ENCODE data around the gene HOXA5.

HOXA5 gene

DNA sequence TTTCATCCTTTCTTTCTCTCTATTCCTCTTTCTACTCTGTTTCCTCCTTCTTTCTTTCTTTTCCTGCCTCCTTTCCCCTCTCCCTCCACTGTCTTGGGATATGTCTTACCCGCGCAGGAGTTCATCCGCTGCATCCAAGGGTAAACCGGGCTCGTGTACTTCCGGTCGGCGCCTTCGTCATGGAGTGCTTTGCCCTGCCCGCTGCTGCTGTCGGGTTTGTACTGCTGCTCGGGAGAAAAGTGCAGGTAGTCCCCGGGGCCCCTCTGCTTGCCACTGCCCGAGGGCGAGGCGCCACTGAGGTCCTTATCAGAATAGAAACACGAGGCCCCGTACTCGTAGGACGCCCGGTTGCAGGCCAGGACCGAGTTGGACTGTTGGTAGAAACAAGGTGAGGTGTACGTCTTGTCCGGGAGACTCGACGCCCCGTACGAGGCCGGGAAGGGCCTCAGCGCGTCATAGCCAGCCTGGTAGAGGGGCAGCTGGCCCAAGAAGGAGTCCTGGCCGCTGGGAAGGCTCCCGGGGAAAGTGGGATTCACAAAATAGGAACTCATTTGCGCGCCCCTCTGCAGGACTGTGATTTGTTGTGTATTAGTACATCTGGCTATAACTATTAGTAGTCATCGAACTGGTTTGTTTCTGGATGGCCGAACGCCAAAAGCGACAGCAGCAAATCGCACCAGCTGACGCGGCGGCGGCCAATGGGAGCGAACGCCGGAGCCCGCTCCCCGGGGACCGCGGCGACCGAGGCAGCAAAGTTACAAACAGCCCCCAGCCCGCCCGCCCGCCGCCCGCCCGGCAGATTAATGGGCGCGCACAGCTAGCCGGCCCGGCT lies 3.9 kb upstream of the HOXA5 start, which contains the start of gene HOXA6:
Gene HOXA6, minus strand, starts transcription at position 576 of the 832 bp plus-strand sequence. Its CDS starts 25 bp downstream, at position 551.
- DNase-seq, result no peak

- DNase-seq, result no peak
Observed at GRCh38 chr7:27146491-27147198, 3.2 kb upstream of the HOXA5 start.

DNA sequence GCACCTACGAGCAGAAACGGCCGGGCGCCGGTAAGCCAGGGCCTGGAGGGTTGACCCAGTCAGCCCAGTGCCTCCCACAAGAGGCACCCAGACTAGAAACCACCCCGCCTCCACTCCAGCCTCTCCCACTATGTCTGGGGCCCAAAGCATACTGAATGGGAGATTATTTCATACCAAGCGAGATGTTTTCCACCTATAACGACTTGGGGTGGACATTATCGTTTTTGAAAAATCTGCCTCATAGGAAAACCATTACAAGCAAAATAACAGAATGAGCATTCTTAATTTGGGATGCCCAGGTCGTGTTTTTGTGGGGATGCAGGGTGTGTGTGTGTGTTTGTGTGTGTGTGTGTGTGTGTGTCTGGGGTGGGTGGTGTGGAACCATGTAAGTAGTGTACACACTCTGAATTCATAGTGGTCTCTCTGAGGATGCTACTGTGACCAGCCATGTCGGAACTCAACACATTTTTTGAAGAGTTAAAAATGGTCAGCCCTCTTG lies 2.5 kb upstream of the HOXA5 start:
- DNase-seq, result no peak

DNA sequence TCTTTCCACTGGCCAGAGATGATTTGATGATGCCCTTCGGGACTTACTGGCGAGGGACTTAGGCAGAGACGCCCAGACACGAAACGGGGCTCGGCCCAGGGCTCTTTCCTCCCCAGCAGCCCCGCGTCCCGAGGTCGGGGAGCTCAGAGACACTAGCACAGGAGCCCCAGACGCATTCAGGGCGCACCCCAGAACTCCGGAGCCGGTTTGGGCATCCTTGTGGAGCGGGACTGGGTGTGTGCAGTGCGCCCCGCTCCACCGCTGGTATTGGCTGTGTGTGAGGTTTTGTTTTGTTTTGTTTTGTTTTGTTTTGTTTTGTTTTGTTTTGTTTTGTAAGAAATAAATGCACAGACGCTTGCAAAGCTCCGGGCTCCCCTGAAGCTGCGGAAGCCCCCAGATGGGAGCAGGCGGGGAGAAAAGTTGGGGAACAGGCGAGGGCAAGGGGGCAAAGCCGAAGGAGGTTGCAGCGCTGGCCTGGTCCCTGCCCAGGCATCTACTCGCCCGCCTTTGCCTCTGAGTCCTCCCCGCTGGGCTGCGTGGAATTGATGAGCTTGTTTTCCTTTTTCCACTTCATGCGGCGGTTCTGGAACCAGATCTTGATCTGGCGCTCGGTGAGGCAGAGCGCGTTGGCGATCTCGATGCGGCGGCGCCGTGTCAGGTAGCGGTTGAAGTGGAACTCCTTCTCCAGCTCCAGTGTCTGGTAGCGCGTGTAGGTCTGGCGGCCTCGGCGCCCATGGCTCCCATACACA lies 1.9 kb upstream of the HOXA5 start:
- DNase-seq, result no peak

DNA sequence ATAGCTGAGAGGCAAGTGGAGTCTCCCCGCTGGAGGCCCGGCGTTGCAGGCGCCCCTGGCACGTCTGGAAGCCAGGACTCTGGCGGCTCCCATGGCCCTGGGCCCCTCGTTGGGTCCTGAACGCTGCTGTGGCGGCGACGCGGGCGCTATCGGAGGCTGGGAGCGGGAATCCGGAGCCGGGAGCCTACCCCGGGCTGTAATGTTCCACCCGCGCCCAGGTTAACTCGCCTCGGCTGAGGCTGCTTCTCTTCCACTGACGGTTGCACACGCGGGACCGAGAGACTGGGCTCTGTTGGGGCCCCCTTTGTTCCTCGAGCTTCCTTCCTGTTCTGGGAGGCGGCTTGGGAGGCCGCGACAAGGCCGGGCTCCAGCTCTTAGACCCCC lies 1.3 kb upstream of the HOXA5 start:
- DNase-seq, result no peak

DNA sequence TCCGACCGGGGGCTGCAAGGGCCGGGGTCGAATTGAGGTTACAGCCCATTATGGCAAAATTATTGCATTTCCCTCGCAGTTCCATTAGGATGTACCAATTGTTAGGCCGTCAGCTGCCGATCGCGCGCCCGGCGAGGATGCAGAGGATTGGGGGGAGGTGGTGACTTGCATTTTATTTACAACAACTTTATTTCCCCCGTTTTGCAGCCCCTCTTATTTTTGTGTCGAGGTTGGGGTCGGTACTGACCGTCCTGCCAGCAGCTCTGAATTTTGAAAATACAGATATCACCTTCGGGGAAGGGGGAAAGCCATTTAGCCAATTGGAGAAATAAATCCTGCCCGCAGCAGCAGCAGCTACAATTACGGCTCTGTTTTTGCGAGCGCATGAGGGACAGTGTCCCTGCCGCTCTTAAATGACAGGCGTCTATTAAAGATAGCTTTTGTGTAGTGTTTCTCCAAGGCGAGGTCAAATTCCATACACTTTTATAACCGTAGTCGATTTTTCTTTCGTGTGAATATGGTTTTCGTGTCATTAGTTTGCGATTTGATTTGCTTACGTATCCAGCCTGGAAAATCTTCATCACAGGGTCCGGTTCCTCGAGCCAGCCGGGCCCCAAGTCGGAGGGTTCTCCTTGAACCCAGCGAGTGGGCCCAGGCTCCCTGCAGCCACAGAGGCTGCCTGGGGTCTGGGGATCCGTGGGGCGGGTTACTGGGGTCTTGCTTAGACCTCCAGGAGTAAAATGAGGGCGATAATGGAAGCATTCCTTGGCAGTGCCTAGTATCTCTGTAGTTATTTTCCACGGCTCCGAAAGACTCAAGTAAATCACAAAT lies 684 bp upstream of the HOXA5 start:
- DNase-seq, result no peak

DNA sequence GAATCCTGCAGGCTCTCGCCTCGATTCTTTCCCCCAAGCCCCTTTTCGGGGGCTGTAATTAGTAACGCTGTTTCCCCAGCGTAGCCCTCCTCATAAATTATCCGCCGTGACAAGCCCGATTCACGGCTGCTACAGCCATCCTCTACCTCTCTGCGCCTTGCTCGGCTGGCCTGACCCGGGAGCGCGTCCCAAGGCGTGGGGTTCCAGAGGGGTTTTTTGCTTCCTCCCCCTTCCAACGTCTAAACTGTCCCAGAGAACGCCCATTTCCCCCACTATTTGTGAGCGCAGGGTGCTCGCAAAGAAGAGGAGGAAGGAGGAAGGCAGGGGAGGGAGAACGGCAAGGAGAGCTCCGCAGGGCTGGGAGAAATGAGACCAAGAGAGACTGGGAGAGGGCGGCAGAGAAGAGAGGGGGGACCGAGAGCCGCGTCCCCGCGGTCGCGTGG lies 880 bp downstream of the HOXA5 start:
- DNase-seq, result no peak

- DNase-seq, result no peak
Observed at GRCh38 chr7:27141923-27142579, 1.4 kb downstream of the HOXA5 start.

GRCh38 chr7:27141137-27141922 lies 2.2 kb downstream of the HOXA5 start:
- DNase-seq, result no peak

- no peak for DNase-seq
Observed at GRCh38 chr7:27140126-27140857, 3.2 kb downstream of the HOXA5 start.

GRCh38 chr7:27139334-27140125 lies 4.0 kb downstream of the HOXA5 start:
- no peak for DNase-seq

- no peak for DNase-seq
Observed at GRCh38 chr7:27138985-27139333, 4.5 kb downstream of the HOXA5 start.

DNA sequence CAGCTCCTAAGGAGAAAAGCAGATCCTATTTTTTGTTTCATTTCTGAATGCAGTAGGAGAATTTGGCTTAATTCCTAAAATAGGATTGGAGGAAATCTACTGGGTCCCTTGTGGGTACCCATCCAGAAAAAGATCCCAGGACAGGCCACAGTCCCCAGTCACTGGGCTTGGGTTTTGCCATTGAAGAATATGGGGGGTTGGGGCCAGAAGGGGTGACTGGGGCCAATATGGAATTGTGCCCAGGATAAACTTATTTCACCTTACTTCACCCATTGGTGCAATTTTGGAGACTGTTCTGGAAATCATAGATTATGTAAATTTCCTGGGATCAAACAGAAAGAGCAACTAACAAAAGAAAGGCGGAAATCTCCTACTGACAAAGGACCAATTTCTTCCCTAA lies 5.0 kb downstream of the HOXA5 start:
- DNase-seq, result no peak

GRCh38 chr7:27137640-27138315 lies 5.7 kb downstream of the HOXA5 start:
- no peak for DNase-seq

DNA sequence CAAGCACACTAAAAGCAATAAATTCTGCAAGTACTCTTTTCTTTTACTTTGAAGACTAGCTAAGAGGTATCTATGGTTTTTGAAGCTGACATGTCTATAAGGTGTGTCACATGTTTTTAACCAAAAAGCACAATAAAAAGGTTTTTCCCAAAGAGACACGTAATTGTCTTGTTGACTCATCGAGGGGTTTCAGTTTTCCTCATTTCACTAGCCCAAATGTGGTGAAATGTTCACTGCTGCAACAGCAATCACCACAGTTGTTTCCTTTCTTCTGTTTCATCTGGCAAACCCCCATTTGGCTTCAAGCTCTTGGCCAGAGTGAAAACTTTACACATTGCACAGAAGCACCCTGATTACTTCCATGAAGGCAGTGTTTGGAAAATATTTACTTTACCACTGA lies 9.1 kb downstream of the HOXA5 start:
- no peak for DNase-seq

- no peak for DNase-seq
Observed at GRCh38 chr7:27133409-27134231, 9.9 kb downstream of the HOXA5 start.

- DNase-seq, result no peak
Observed at GRCh38 chr7:27132978-27133377, 10.5 kb downstream of the HOXA5 start.

- no peak for DNase-seq
Observed at GRCh38 chr7:27132214-27132613, 11.3 kb downstream of the HOXA5 start.

Measured in NCI-H2029 treated with DMSO at 0.1 percent for 48 hours (cell line).